ENCODE measurements around the gene CIB2.

- no peak for TF ChIP-seq CTCF (optimal IDR thresholded peaks at IDR 0.05 in 1 of 3, IDR thresholded peaks at IDR 0.05 in 1 of 3, conservative IDR thresholded peaks at IDR 0.05 in 1 of 3; ENCODE audit: extremely low read depth in 1 of 3, insufficient read depth in 2 of 3, low read length in 3 of 3)
- TF ChIP-seq EZH2 (IDR thresholded peaks at IDR 0.05; ENCODE audit: low read length), result no peak
These were observed 25.6 kb downstream of the CIB2 start for GRCh38 chr15:78105476-78106241.

Data from keratinocyte (primary cell).